Measurements from ENCODE around the gene PCNX1.
"Not testable (repeated sequence)": the region's sequence is repeated elsewhere in the genome, so short reads cannot be mapped to it uniquely, and the experiment has no call there.

The PCNX1 gene

GRCh38 chr14:71003156-71003555, 95.9 kb downstream of the PCNX1 start:
- TF ChIP-seq CTCF (IDR thresholded peaks at IDR 0.05; ENCODE audit: low read depth, low read length) = no peak
- no peak overlapping the region for H3K4me3 ChIP-seq (ENCODE audit: low read depth, low read length)

- no peak for TF ChIP-seq CTCF (IDR thresholded peaks at IDR 0.05; ENCODE audit: low read depth, low read length)
Observed at GRCh38 chr14:71004481-71004880, 97.2 kb downstream of the PCNX1 start.

GRCh38 chr14:71005076-71005475, 97.8 kb downstream of the PCNX1 start:
- no peak for TF ChIP-seq CTCF (IDR thresholded peaks at IDR 0.05; ENCODE audit: low read depth, low read length)
- no peak overlapping the region for H3K4me3 ChIP-seq (ENCODE audit: low read depth, low read length)

More at GRCh38 chr14:71004481-71004880, 97.2 kb downstream of the PCNX1 start:
- no peak overlapping the region for H3K4me3 ChIP-seq (ENCODE audit: low read depth, low read length)

GRCh38 chr14:71006200-71006563, 98.9 kb downstream of the PCNX1 start:
- no peak overlapping the region for H3K4me3 ChIP-seq (ENCODE audit: low read depth, low read length)
- no peak for TF ChIP-seq CTCF (IDR thresholded peaks at IDR 0.05; ENCODE audit: low read depth, low read length)

GRCh38 chr14:71011479-71011878, 104.2 kb downstream of the PCNX1 start:
- no peak overlapping the region for H3K4me3 ChIP-seq (ENCODE audit: low read depth, low read length)
- no peak for TF ChIP-seq CTCF (IDR thresholded peaks at IDR 0.05; ENCODE audit: low read depth, low read length)

- TF ChIP-seq CTCF (IDR thresholded peaks at IDR 0.05; ENCODE audit: low read depth, low read length) = no peak
- no peak overlapping the region for H3K4me3 ChIP-seq (ENCODE audit: low read depth, low read length)
Observed at GRCh38 chr14:71012888-71013287, 105.6 kb downstream of the PCNX1 start.

GRCh38 chr14:71013551-71014192, 106.4 kb downstream of the PCNX1 start:
- H3K4me3 ChIP-seq (ENCODE audit: low read depth, low read length) = no peak overlapping the region
- TF ChIP-seq CTCF (IDR thresholded peaks at IDR 0.05; ENCODE audit: low read depth, low read length) = no peak

- H3K4me3 ChIP-seq (ENCODE audit: low read depth, low read length) = not testable (repeated sequence)
Observed at GRCh38 chr14:71019917-71020316, 112.7 kb downstream of the PCNX1 start.
